K562 (cell line): Measurements from ENCODE around the gene IGSF8. TPM values are rescaled to one million over a fixed set of nuclear protein-coding genes. Genes with fewer than 3 reads are reported as not detected.

Source experiments
- ATAC-seq: fragments of 200-7000 bp; cut with Tn5 transposase; 3 replicates; pipeline ENCODE4 v1.9.1; 2020; ENCODE audit warnings: moderate library complexity
- BruUV-seq: library from RNA; stranded (reverse); fragments of 400-500 nt; replicated peaks from 2 replicates; lab custom pipeline; 2021; lab: Mats Ljungman, UMichigan
- CTCF ChIA-PET: fragments of 300-600 bp; formaldehyde crosslinking; extraction: SDS; loops from one replicate; lab custom pipeline; 2021; ENCODE audit warnings: low intra/inter-chr PET ratio; lab: Yijun Ruan, JAX
- POLR2A ChIA-PET: fragments of 300-600, 350-650 bp; sonication (Branson Sonifier 250); formaldehyde crosslinking; extraction: SDS; loops from one replicate; lab custom pipeline; 2021; ENCODE audit warnings: antibody characterized with exemption, inconsistent platforms; lab: Yijun Ruan, JAX
- DNase-seq, 4 experiments: peaks; one replicate each; pipeline versions ENCODE4 v3.0.0 to v3.0.0-alpha.2; 2011 to 2018; ENCODE audit warnings: low spot score in 3 of 4, mixed read lengths in 3 of 4; ENCODE audit errors: extremely low read depth in 1 of 4
- FAIRE-seq: peaks from 2 replicates; lab custom pipeline; 2011; peaks lifted over from hg19 to GRCh38; lab: Jason Lieb, UNC
- H2AFZ ChIP-seq: 2 replicates; pipeline ENCODE4 v1.6.0; 2011; ENCODE audit warnings: low read depth, low read length, control low read depth, inconsistent platforms
- H3K27ac ChIP-seq: fragments of 200-600 bp; 3 replicates; pipeline ENCODE4 v1.8.0; 2011; ENCODE audit warnings: low read depth, mild to moderate bottlenecking, control low read depth, inconsistent platforms, low read length, moderate library complexity, mixed read lengths; ENCODE audit errors: extremely low read depth
- H3K27me3 ChIP-seq, 2 experiments: fragments of 300-600 bp in 1 of 2; 2 replicates in 1 of 2; 3 replicates in 1 of 2; pipeline versions ENCODE4 v1.6.0 to v1.8.0; 2011; ENCODE audit warnings: inconsistent platforms in 2 of 2, low read length in 2 of 2, mild to moderate bottlenecking in 1 of 2, mixed read lengths in 1 of 2, moderate library complexity in 1 of 2; ENCODE audit not compliant: control insufficient read depth in 2 of 2, insufficient read depth in 2 of 2
- H3K36me3 ChIP-seq: fragments of 300-600 bp; 3 replicates; pipeline ENCODE4 v1.8.0; 2011; ENCODE audit warnings: mild to moderate bottlenecking, low read length, inconsistent platforms; ENCODE audit not compliant: control insufficient read depth, insufficient read depth
- H3K4me1 ChIP-seq, 2 experiments: fragments of 200-600 bp in 1 of 2; replicated peaks in 1 of 2; 2 replicates in 1 of 2; 3 replicates in 1 of 2; pipeline versions ENCODE4 v1.5.1 to v1.8.0; 2011; ENCODE audit warnings: inconsistent platforms in 2 of 2, low read length in 2 of 2, mild to moderate bottlenecking in 1 of 2, mixed read lengths in 1 of 2, moderate library complexity in 1 of 2; ENCODE audit not compliant: control insufficient read depth in 2 of 2, insufficient read depth in 2 of 2
- H3K4me2 ChIP-seq: 2 replicates; pipeline ENCODE4 v1.6.1; 2011; ENCODE audit warnings: low read length, control low read depth, inconsistent platforms, mixed read lengths; ENCODE audit not compliant: insufficient read depth
- H3K4me3 ChIP-seq: fragments of 200-600 bp; sonication (generic), shearing (Covaris generic); 2 replicates; pipeline ENCODE4 v1.5.1; 2016; ENCODE audit warnings: control low read depth, inconsistent platforms
- H3K79me2 ChIP-seq: fragments of 200-600 bp; 3 replicates; pipeline ENCODE4 v1.8.0; 2011; ENCODE audit warnings: low read length, inconsistent platforms; ENCODE audit not compliant: control insufficient read depth, insufficient read depth
- H3K9ac ChIP-seq, 2 experiments: 2 replicates each; pipeline versions ENCODE4 v1.6.0 to v1.6.1; 2011; ENCODE audit warnings: low read depth in 2 of 2, low read length in 2 of 2, control low read depth in 1 of 2, inconsistent platforms in 1 of 2, mild to moderate bottlenecking in 1 of 2, mixed read lengths in 1 of 2; ENCODE audit not compliant: insufficient read depth in 1 of 2
- H3K9me1 ChIP-seq: one replicate; pipeline ENCODE4 v1.6.0; 2011; ENCODE audit warnings: inconsistent platforms, mild to moderate bottlenecking, low read length, moderate library complexity; ENCODE audit not compliant: control insufficient read depth, insufficient read depth
- H3K9me3 ChIP-seq: replicated peaks from 2 replicates; pipeline ENCODE4 v1.5.1; 2011; ENCODE audit warnings: low read depth, low read length, inconsistent platforms; ENCODE audit not compliant: control insufficient read depth, insufficient read depth
- H4K20me1 ChIP-seq: replicated peaks from 2 replicates; pipeline ENCODE4 v1.6.1; 2011; ENCODE audit warnings: low read length, inconsistent platforms, mixed read lengths; ENCODE audit not compliant: control insufficient read depth, insufficient read depth
- SRF ChIP-seq, 2 experiments: fragments of 250-450, 450-650 bp in 1 of 2; sonication (Bioruptor Pico) in 1 of 2; sonication (generic) in 1 of 2; formaldehyde crosslinking; IDR thresholded peaks; 2 replicates each; pipeline versions ENCODE4 v1.5.0 to v1.5.1; 2020 to 2022; ENCODE audit warnings: mild to moderate bottlenecking in 1 of 2, missing genetic modification reagents in 1 of 2
- TCF7 ChIP-seq: sonication (generic); IDR thresholded peaks from 2 replicates; pipeline ENCODE4 v1.6.1; 2016; ENCODE audit warnings: antibody characterized with exemption, borderline replicate concordance
- ZNF263 ChIP-seq: sonication (generic); formaldehyde crosslinking; IDR thresholded peaks from 2 replicates; pipeline ENCODE4 v1.8.0; 2022; ENCODE audit warnings: mild to moderate bottlenecking, missing genetic modification reagents, borderline replicate concordance
- ZNF699 ChIP-seq: fragments of 250-450 bp; sonication (Bioruptor Pico); IDR thresholded peaks from 2 replicates; pipeline ENCODE4 v1.8.0; 2021; ENCODE audit warnings: mild to moderate bottlenecking, moderate library complexity; ENCODE audit not compliant: insufficient replicate concordance
- WGBS: fragments of 100-300 bp; shearing (Covaris generic); methylation state at CpG from one replicate; pipeline ENCODE4 v1.1.6; 2016; ENCODE audit warnings: low coverage, mixed read lengths; ENCODE audit not compliant: insufficient coverage; ENCODE audit errors: missing lambda C conversion rate; 5-methylcytosine and 5-hydroxymethylcytosine counted together
- in situ Hi-C: fragments of 300-500 bp; cut with MboI; formaldehyde crosslinking; loops from 4 replicates; pipeline ENCODE4 v1.15.0; 2018; ENCODE audit warnings: inconsistent platforms, mixed read lengths
- intact Hi-C: fragments of 100-400 bp; cut with micrococcal nuclease; formaldehyde crosslinking; loops from 2 replicates; pipeline ENCODE4 v1.14.2; 2022
- polyA plus RNA-seq, 8 experiments: library from polyadenylated mRNA; depleted of rRNA in 4 of 8; stranded (reverse) in 5 of 8; unstranded in 3 of 8; fragments of >200 nt; fragmentation: Nextera tagmentation in 2 of 8; fragmentation: Illumina TruSeq in 1 of 8; extraction: Ambion mirVana in 2 of 8; extraction: Trizol in 1 of 8; gene quantifications; 2 replicates each; pipeline versions ENCODE4 v1.2.1 to v1.2.3, GENCODE V29; 2011 to 2014; ENCODE audit warnings: inconsistent platforms in 1 of 8, missing spikeins in 1 of 8
- total RNA-seq, 7 experiments: library from RNA; depleted of rRNA in 6 of 7; stranded (reverse); fragments of >200 nt in 6 of 7; fragmentation: Illumina TruSeq in 2 of 7; extraction: Trizol in 2 of 7; gene quantifications; 2 replicates each; pipeline versions ENCODE4 v1.2.1 to v1.2.3, GENCODE V29; 2011 to 2021; ENCODE audit warnings: low replicate concordance in 1 of 7

Gene IGSF8
- total and polyA plus RNA-seq, 9 of the 15 experiments (the other 6 are each of a cell fraction or from before 2014, with no cell fraction given), result 0.32 to 11.7 (median 3.2) TPM

DNA sequence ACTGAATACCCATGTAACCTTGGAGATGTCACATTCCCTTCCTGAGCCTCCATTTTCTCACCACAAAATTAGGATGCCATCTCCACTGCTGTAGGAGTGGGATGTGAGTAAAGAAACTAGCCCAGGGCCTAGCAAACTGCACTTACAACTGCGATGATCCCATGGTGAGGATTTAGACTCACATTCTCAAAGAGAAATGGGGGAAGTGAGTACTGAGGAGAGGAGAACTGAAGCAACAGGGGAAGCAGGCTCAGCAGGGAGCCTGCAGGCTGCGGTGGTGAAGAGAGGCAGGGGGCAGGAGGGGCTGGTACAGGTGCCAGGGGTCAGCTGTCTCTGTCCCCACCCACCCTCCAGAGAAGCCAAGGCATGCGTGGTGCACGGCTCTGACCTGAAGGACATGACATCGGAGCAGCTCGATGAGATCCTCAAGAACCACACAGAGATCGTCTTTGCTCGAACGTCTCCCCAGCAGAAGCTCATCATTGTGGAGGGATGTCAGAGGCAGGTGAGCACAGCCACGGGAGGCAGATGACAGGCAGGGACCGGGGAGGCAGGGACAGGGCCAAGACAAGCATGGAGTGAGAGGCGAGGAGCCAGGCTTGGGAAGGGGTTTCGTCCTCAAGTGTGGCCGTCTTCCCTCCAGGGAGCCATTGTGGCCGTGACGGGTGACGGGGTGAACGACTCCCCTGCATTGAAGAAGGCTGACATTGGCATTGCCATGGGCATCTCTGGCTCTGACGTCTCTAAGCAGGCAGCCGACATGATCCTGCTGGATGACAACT, 36.6 kb upstream of the IGSF8 start:
- ATAC-seq, result no peak
- 0% methylated on average over 20 of the region's 20 CpGs for WGBS

More for the DNA sequence above, 36.6 kb upstream of the IGSF8 start:
- Histone ChIP-seq H3K9me3 (no peaks in the 10 kb centered on the region), H3K4me2 (no peak overlapping the region), H3K9ac (no peak overlapping the region), H3K4me1 (no peaks in the 10 kb centered on the region), H3K27me3 (peaks cover 40 to 74% of the 10 kb centered on the region in 2 experiments), H3K36me3 (no peaks in the 10 kb centered on the region), H4K20me1 (peaks cover 3% of the 10 kb centered on the region; the same call in 1 of the 2 replicates), H2AFZ (no peak overlapping the region), H3K27ac (no peak overlapping the region), H3K4me3 (no peak overlapping the region), H3K9me1 (no peaks in the 10 kb centered on the region), H3K79me2 (no peaks in the 10 kb centered on the region)
- in situ Hi-C loops, result no loop called here
- BruUV-seq, result no TSS peak
- ChIA-PET POLR2A (interaction anchor here (0.6 to 1.6 kb wide), 2 partner anchors 13 to 1851 kb away, joined by 3 read pairs; no protein-coding TSS in a partner anchor), CTCF (no interaction called here)
- intact Hi-C loops, result no loop called here
- FAIRE-seq (no peak), DNase-seq (no peak)
- TF ChIP-seq TCF7 (no peak), ZNF263 (CRISPR knock-in tag) (0 out of 2 replicates have a peak, but pooled peaks have one; percentile 18), ZNF699 (no peak), SRF (CRISPR knock-in tag; IDR thresholded peaks at IDR 0.05) (no peak)
